Activated naive CD4-positive, alpha-beta T cell treated with anti-CD3 and anti-CD28 coated beads, Interleukin-2, amount 50 U/mL, for 16 hours (primary cell): ENCODE measurements around the gene ANO2.

ENCODE experiments used
- DNase-seq: peaks from one replicate; pipeline ENCODE4 v3.0.0-alpha.2; 2020

Gene ANO2

DNA sequence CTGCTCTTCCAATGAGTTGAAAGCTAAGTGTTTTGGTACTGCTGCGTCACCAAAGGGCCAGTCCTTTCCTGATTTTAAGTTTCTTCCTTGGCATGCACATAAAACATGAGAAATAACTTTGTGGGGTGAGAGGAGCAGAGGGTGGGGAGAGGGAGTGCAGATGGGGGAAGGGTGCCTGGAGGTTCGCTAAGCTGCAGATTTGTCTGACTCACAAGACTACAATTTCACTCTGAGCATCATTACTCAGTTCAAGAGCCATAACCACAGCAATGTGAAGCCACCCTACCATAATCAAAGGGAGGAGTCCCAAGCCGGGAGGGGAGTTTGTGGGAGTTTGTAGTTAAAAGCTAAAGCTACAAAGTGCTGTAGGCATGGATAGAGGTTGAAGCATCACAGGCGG is 136.1 kb downstream of the ANO2 start:
- no peak for DNase-seq

DNA sequence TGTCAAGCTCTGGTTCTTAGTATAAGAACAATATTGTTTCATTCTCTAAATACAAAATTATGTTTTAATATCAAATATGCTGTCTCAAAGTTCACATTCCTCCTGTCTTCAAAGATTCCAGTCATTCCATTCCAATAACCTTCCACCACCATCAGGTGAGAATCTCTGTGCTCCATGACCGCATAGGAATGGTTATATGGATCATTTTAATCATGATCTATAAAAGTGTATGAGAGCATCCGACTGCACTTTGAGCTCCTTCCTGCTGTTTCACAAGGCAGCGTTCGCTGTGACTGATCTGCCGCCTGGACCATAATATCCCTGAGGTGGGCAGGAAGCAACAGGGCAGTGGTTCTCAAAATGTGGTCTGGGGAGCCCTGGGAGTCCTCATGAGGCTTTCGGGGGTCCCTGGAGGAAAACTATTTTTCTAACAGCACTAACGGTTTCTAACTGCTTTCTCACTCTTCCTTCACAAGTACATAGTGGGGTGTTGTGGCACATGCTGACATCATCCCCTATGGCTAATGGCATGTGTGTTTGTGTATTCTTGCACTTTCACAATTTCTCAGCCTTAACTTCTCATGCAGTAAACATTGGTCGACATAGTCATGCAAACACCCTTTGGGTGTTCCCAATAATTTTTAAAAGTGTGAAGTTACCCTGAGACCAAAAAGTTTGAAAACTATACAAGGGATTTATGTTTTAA is 137.4 kb downstream of the ANO2 start:
- DNase-seq: no peak

DNA sequence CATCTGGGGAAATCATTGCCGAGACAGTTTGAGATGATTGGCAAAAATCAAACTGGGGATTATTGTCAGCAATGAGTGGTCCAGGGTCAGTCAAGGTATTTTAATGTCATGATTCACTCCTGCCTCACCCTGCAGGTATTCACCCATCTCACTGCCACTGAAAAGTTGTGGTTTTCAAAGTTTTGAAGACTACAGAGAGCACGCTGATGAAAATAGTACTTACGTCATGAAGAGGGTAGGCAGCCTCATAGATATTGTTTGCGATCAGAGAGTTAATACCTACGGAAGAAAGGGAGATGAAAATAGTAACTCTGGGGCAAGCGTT is 138.0 kb downstream of the ANO2 start:
- DNase-seq: no peak

DNA sequence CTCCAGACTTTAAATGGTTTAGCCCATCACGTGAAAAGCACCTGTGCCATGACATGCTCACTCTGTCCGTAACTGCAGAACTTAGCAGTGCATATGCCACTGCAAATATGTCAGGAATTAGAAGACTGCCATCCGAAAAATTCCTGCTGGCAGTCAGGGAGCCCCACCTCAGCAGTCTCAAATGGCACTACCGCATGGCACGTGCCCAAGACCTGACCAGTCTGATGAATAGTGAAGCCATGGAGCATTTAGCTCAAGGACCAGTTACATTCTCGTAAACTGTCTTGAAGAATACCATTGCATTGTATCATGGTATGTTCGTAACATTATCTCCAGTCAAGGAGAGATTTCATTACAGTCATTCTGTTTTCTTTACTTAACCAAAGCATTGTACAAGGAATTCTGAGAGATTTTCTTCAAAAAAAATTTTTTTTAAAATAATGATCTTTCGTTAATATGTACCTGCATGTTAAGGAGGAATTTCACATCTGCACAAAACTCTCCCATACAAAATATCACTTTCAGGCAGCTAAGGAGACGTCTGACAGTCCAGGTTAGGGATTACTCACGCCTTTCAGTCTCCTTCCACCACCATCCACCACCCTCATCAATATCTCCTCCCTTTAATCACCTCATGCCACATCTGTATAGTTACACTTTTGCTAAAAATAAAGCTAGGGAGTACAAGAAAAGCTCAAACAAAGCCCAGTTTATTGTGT is 138.5 kb downstream of the ANO2 start:
- DNase-seq: no peak

DNA sequence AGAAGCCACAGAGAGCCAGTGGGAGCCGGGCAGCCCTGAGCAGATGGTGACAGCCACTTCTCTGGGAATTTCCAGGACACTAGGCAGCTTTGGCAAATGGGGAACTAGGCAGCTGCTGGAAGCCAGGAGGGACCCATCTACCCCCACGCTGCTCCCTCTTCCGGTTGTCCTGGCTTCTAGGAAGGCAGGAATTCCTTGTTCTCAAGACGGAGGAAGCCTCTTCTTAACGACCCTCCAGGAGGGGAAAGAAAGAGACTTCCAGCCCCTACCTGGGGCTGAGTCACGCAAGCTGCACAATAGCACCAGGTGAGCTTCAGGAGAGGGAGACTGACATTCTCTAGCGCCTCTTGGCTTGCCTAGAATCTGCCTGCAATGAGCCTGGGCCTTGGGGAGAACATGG is 141.5 kb downstream of the ANO2 start:
- no peak for DNase-seq

DNA sequence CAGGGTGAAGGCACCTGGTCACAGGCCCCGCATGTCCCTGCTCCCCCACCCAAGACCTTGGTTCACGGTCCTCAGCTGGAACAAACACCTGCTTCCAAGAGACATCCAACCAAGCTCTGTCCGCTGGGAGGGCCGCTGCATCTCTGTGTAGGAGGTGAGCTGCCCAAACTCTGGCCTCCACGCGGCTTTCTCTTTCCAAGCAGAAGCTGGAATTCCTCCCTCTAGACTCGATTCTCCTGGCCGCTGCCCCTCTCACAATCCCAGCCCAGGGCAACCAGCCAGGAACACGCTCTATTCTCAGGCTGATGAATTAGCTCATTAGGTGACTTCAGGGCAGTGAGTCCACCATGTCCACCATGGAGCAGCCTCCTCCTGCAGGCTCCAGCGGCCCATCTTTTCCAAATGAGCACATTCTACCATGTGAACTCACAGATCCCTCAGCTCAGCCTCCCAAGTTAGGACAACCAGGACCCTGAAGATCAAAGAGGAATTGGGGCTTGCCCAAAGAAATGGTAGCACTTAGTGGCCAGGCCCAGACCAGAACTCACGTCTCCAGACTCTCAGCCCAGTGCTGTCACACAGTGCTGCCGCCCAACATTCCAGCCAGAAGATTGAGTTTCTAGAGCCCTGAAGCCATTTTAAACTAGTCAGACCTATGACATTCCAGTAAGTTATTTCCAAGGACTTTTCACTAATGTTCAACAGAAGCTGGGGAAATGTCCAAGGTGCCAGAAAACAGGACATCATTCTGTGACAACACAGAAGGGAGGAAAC is 146.6 kb downstream of the ANO2 start:
- no peak for DNase-seq

DNA sequence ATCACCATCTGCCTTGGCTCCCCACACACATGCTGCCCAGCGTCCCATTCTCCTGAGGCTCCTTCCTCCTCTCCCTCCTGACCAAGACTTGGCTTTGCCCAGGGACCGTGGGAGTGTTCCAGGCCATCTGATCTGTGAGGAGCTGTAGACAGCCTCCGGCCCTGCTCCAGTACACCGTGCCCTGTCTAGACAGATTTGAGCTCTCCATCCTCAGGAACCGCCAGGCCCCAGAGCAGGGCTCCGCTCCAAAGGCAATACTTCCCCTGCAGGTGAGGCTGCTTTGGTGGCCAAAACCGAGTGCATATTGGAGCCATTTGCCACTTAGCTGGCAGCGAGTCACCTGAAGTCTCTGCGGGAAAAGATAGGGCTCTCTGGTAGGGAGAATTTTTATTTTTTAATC is 147.4 kb downstream of the ANO2 start:
- no peak for DNase-seq

DNA sequence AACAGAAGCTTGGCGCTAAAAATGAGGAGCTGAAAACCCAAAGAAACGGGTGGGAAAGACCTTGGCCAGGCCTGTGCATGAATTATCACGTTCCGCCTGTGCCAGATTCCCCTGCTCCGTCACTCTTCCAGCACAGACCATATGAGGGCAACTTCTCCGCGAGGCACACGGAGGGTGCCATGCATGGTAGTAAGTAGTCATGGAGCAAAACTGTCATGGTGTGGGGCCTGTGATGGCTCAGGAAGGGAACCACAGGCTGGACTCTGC is 148.2 kb downstream of the ANO2 start:
- DNase-seq: no peak

DNA sequence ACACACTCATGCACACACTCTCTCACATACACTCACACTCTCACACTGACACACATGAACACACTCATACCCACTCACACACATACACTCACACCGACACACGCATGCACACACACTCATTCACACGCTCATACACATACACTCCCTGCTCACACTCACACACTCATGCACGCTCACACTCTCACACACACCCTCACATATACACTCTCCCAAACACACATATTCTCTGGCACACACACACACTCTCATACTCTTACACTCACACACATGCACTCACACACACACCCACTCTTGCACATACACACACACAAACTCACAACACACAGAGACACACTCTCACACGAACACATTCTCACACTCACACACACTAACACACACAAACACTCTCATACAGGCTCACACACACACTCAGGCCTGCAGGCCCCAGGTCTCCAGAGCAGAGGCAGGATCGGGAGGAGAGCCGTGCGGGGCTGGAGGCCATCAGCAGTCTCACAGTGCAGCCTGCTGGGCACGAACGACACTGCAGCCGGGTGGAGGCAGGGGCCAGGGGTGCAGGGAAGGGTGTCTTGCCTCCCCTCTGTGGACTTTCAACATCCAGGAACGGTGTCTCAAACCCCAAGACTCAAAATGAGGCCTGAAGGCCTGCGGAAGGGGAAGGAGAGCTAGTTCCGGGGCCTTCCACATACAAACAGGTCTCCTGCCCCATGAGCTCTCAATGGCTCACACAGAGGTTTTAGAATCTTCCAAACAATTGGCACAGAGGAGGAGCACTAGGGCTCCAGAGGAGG is 148.7 kb downstream of the ANO2 start:
- DNase-seq: no peak

DNA sequence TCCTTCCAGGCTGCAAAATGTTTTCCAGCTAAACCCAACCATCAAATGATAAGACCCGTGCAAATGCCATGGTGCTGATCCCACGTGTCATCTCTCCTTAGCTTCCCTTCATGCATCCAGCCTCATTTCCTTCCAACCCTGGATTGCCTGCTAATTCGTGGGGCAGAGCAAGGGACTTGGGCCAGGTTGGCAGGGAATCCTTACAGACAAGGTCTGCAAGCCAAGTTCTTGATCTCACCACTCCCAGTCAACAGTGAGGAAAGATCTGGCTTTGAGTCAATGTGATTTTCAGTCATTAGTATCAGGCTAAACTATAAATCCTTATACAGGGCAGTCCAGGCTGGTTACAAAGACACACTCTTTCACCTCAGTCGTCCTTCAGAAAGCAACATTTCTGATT is 150.9 kb downstream of the ANO2 start:
- DNase-seq: no peak

DNA sequence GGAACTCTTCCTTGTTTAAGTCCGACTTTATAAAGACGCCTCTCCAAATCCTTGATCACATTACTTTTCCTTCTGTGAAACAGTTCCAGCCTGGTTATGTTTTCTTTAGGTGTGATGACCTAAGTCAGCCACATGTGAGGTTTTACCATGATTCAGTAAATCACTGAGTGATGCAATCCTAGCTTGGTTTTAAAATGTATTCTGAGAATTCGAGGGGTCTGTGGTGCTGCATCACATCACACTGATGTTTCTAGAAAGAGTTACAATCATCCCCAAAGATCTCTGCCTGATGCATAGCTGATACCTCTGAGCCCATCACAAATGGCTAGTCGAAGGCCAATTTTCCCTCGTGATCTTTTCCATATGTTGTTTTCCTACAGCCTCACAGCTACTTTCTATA is 152.7 kb downstream of the ANO2 start:
- DNase-seq: no peak

DNA sequence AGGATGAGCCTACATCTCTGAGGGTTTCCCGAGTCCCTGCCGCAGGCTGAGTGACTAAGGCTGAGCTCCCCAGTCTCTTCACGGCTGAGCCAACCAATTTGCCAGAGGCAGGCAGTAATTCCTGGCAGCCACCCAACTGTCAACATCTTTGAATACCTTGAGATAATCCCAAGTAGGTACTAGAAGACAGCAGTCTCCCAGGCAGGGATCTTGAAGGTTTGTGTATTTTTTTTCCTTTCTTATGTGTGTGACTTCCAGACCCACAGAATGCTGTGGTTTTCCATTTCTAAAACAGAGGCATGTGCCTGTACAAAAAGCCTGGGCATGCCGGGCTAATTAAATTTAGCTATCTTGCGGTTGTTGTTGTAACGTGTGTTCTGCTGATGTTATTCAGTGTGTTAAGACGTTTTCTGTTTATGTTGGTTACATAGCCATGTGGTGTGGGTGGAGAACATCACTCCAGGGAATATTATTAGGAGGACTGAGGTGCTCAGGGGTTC is 155.5 kb downstream of the ANO2 start:
- DNase-seq: no peak

DNA sequence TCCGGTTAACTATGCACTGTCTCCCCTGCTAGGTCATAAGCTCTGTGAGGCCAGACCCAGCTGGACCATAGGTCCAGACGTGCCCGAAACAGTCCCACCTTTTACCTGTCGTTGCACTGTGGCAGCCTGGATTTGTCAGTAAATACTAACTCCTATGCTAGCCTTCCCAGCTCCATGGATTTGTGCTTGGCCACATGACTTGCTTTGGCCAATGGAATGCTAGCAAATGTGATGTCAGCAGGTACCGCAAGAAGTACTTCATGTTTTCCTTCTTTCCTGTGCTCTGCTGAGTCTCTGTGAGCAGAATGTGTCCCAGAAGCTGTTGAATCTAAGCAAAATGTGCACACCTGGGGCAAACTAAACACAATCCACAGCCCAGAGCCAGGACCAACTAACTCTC is 157.2 kb downstream of the ANO2 start:
- no peak for DNase-seq

DNA sequence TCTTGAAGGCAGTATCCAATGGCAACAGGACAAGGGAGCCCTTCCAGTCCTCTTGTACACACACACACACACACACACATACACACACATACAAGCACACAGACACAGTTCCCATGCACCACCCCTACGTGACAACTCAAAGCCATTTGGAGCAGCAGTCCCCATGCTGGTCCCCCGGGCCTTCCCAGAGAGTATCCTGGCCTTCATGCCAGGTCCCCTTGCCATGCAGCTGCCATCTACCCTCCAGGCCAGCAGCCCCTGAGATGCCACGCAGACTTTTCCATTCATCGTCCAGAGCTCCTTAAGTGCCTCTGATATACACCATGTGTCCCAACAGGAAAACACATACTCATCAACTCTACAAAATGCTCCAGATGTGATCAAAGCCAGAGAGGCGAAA is 159.5 kb downstream of the ANO2 start:
- no peak for DNase-seq

DNA sequence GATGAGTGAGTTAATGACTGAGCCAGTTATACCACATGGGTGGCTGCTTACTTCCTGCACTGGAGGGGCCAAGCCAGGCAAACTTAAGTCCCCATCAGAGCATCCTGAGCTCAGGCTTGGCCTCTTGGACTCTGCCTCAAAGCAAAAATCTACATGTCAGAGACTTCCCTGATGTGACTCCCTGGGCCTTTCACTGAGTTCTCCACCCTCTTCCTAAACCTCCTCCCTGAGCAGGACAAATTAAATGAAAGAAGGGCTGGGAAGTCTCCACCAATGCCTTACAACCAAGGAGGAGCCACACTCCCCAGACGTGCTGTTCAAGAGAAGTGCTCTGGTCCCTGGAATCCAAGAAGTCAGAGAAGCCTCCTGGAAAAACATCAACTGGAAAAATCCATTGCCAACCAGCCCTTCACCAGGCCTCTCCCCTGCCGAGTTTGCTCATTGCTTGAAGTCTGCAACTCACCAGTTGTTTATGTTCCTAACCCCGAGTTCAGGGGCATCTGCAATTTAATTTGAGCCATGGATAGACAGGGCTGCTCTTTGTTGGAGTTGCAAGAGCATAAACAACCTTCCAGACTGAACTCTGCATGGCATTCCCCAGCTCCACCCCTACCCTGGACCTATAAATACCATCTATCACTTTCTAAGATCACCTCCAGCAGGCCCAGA is 160.5 kb downstream of the ANO2 start:
- DNase-seq: no peak

DNA sequence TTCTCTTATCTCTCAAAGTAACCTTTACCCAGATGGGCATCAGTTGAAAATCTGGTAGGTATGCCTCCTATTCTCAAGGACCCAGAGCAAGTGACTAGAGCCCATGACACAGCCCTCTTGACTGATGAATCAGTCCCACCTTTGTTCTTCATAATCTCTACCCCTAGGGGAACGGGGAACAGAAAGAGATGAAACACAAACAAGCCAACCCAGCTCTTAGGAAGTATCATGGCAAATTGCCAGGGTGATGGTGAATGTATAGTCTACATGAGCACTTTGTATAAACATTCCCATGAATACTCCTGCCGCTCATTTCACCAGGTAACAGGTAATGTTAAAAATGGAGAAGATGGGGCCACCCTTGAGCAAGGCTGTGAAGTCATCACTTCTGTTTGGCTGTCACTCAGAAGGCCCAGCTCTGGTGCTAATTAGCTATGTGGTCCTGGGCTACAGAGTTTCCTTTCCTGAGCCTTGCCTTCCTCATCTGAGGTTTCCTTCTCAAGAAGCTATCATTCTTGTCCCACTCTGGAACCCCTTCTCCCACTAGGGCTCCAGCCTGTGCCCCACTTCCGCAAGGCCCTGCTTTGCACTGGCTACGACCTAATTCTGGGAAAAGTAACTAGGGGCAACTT is 161.7 kb downstream of the ANO2 start:
- DNase-seq: no peak

DNA sequence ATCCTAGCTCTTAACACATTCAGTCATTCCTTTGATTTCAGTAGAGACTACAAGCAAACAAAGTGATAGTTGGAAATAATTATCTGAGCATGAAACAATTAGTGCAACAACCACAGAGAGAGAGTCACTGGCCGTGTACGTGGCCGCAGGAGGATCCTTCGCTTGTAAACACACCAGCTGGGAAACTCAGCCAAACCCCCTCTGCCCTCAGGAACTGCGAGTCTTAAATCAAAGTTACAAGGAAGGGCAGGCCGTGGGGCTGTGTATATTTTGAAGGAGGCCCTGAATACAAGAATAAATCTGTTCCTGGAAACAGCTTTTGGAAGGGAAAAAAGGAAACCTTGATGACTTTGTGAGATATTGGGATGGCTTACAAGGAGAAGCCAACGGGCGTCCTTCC is 164.5 kb downstream of the ANO2 start:
- no peak for DNase-seq

DNA sequence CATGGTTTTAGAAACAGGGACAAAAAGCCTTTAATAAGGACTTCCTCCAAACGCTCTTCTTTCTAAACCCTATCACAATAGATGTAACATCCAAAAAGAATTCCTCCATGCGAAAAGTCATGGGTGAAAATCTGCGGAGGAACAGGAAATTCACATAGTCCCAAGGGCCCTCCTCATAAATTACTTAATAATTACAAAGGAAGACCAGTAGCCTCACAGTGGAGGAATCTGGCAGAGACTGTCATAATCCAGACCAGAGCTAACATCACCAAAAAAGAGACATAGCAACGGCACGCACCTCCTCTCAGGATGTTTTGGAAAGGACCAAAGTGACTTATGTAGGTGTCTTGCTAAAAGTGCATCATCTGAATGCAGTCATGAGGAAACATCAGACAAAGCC is 165.7 kb downstream of the ANO2 start:
- no peak for DNase-seq

DNA sequence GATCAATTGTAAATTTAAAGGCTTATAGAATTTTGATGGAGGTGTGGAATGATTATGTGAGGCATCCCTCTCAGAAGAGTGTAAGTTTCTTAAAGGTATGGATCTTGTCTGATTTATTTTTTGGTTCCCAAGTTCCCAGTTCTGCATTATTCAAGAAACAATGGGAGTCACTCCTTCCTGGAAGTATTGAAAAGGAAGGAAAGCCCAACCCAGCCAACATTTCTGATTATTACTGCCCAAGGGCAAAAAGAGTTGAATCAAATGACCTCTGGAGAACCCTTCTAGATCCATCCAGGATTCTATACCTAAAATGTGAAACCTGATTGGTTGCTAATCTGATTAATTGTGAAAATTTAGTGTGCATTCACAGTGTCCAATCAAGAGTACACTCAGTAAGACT is 166.2 kb downstream of the ANO2 start:
- DNase-seq: no peak

DNA sequence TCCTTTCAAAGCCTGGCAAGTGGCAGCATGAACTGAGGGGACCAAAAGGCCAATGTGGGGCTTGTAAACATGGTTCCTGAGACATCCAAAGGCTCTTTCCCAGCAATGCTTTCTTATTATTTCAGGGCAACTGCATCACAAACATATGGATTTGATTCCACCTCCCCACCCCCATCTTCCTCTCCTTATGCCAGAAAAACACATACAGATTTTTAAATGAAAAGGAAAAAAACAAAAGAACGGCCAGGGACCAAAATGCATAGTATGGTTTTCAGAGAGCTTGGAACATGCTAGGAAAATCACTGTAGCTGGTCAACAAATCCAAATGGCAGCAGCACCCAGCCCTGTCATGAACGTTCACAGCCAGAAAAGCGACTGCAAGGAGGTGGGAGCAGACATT is 167.6 kb downstream of the ANO2 start:
- DNase-seq: no peak

DNA sequence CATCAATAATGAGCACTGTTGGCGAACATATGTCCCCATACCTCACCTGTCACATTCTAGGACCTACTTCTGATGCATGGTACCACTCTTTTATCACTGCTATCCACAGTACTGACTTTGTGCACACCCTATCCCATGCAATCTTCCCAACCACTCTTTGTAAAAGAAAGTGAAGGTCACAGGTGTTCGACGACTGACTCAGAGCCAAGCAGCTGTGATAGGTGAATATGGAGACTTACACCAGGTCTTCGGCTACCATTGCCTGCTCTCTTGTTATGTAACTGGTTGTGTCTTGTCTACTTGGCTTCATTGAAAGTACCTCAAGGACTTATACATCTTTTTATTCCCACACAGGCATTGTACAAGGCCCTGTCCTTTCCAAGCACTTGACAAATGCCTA is 169.0 kb downstream of the ANO2 start:
- DNase-seq: no peak

DNA sequence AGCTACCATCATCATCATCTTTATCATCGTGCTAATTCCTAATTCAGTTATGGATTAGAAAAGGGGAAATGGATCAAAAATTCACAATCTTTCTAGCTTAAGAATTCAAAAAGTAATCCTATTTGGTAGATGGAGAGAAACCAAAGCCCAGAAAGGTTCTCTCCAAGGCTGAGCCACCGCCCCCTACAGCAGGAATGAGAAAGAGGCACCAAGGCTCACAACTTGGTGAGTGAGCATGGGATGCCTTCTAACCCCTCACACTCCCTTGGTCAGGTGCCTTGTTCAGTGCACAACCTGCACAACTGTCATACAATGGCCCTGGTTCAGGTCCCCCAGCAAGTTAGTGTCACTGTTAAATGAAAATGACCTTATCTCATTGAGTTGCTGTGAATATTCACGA is 171.5 kb downstream of the ANO2 start:
- no peak for DNase-seq

DNA sequence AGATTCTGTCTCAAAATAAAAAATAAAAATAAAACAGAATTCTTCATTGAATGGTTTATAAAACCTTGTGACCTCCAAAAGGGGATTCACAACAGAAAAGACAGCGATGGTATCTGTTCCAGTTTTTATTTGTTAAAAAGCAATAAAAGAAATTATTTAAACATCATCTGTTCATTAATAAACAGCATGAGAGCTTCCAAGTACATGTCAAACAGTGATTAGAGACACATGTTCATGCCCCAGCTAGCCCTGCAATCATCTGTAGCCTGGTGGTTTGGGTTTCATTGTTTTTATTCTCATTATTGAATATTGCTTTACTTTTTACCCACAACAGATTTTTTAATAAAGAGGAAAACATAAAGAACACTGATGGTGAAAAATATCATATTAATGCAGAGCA is 173.3 kb downstream of the ANO2 start:
- DNase-seq: no peak
